Hepatocyte (in vitro differentiated cells): ENCODE data around the gene SLAMF8. TPM values are rescaled to one million over a fixed set of nuclear protein-coding genes. Genes with fewer than 3 reads are reported as not detected.

ENCODE experiments used
- DNase-seq: peaks from one replicate; pipeline ENCODE4 v3.0.0-alpha.2; 2016; ENCODE audit warnings: low spot score
- H2AFZ ChIP-seq: fragments of 200-600 bp; sonication (generic); 2 replicates; pipeline ENCODE4 v1.6.0; 2016; ENCODE audit warnings: antibody characterized with exemption, mild to moderate bottlenecking
- H3K27ac ChIP-seq: fragments of 200-600 bp; sonication (generic); 2 replicates; pipeline ENCODE4 v1.5.1; 2016; ENCODE audit warnings: mild to moderate bottlenecking
- H3K27me3 ChIP-seq: fragments of 200-600 bp; sonication (generic); 2 replicates; pipeline ENCODE4 v1.6.1; 2016
- H3K36me3 ChIP-seq: fragments of 200-600 bp; sonication (generic); replicated peaks from 2 replicates; pipeline ENCODE4 v1.5.1; 2016; ENCODE audit warnings: low read depth; ENCODE audit not compliant: insufficient read depth
- H3K4me1 ChIP-seq: fragments of 200-600 bp; sonication (generic); 2 replicates; pipeline ENCODE4 v1.5.1; 2016; ENCODE audit warnings: mild to moderate bottlenecking, moderate library complexity; ENCODE audit not compliant: insufficient read depth
- H3K4me2 ChIP-seq: fragments of 200-600 bp; sonication (generic); 2 replicates; pipeline ENCODE4 v1.6.0; 2016
- H3K4me3 ChIP-seq: fragments of 200-600 bp; sonication (generic); 2 replicates; pipeline ENCODE4 v1.5.1; 2016; ENCODE audit warnings: mild to moderate bottlenecking
- H3K79me2 ChIP-seq: fragments of 200-600 bp; sonication (generic); 2 replicates; pipeline ENCODE4 v1.6.0; 2017; ENCODE audit warnings: mild to moderate bottlenecking
- H3K9me2 ChIP-seq: fragments of 200-600 bp; sonication (generic); replicated peaks from 2 replicates; pipeline ENCODE4 v1.6.0; 2017; ENCODE audit warnings: mild to moderate bottlenecking; ENCODE audit not compliant: insufficient read depth
- H3K9me3 ChIP-seq: fragments of 200-600 bp; sonication (generic); 2 replicates; pipeline ENCODE4 v1.5.1; 2016; ENCODE audit warnings: low read depth, mild to moderate bottlenecking
- H4K20me1 ChIP-seq: fragments of 200-600 bp; sonication (generic); 2 replicates; pipeline ENCODE4 v1.6.0; 2016; ENCODE audit warnings: mild to moderate bottlenecking; ENCODE audit not compliant: insufficient read depth, poor library complexity, severe bottlenecking
- EZH2 ChIP-seq: fragments of 200-600 bp; sonication (generic); IDR thresholded peaks from 2 replicates; pipeline ENCODE4 v1.6.1; 2016; ENCODE audit warnings: antibody characterized with exemption, mild to moderate bottlenecking, borderline replicate concordance
- EZH2phosphoT487 ChIP-seq: fragments of 200-600 bp; sonication (generic); IDR thresholded peaks from one replicate; pipeline ENCODE4 v1.6.1; 2018; ENCODE audit warnings: antibody characterized with exemption, mild to moderate bottlenecking, low read depth, moderate library complexity; ENCODE audit not compliant: unreplicated experiment, severe bottlenecking
- WGBS: methylation state at CpG from one replicate; pipeline ENCODE4 v1.1.6; 2016; ENCODE audit warnings: low lambda C conversion rate; ENCODE audit errors: missing lambda C conversion rate; 5-methylcytosine and 5-hydroxymethylcytosine counted together
- polyA plus RNA-seq: library from polyadenylated mRNA; unstranded; fragments of >200 nt; fragmentation: Nextera tagmentation; extraction: Ambion mirVana; gene quantifications from 2 replicates; pipeline ENCODE4 v1.2.1, GENCODE V29; 2016
- total RNA-seq: library from RNA; depleted of rRNA; stranded (reverse); fragments of >200 nt; gene quantifications from 2 replicates; pipeline ENCODE4 v1.2.3, GENCODE V29; 2014
- TF ChIP-seq, protein P1 (sequence below): fragments of 200-600 bp; sonication (generic); IDR thresholded peaks from 2 replicates; pipeline ENCODE4 v1.5.1; 2016; ENCODE audit warnings: antibody characterized with exemption, mild to moderate bottlenecking; ENCODE audit not compliant: poor library complexity

Gene SLAMF8
- total and polyA plus RNA-seq, 2 experiments from 2014 or later: 0.57 to 0.74 TPM

DNA sequence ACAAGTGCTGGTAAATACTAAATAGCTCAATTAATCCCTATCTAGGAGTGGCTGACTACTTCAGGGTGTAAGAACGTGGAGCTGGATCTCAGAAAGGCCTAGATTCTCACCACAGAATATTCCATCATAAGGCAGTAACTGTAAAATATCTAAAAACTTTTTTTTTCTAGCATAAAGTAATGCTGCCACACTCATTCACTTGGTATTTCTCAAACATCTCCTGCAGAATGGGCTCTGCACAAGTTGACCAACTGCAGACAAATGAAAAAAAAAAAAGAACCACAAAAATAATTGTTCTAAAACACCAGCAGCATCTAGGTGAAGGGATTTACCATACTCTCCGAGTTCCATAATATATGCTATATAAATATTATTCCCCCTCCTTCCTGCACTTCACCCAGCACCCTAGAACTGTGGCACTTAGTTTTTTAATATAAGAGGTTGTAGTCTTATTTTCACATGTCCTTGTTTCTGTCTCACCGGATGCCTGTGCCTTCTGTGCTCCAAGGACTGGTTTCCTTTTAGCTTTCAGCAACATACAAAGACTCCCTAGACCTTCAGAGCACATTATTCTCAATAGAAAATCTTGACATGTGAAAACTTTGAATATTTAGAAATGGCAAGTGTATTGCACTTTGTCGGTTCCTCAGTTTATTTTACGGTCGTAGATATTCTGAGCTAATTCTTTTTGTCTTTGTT lies 26.9 kb downstream of the SLAMF8 start:
- DNase-seq: no peak
- no peaks in the 10 kb centered on the region for H3K79me2 ChIP-seq
- H4K20me1 ChIP-seq: no peaks in the 10 kb centered on the region
- no peaks in the 10 kb centered on the region for H3K9me2 ChIP-seq
- peak overlapping the region; percentile 79 for H2AFZ ChIP-seq
- no peaks in the 10 kb centered on the region for H3K27me3 ChIP-seq
- WGBS: 31% methylated on average over 6 of the region's 6 CpGs
- H3K9me3 ChIP-seq: no peaks in the 10 kb centered on the region
- H3K36me3 ChIP-seq: no peaks in the 10 kb centered on the region
- H3K27ac ChIP-seq: peak overlapping the region; percentile 98
- H3K4me1 ChIP-seq: peaks cover 9% of the 10 kb centered on the region
- TF ChIP-seq EZH2 (no peak), EZH2phosphoT487 (no peak)
- TF ChIP-seq, protein P1, sequence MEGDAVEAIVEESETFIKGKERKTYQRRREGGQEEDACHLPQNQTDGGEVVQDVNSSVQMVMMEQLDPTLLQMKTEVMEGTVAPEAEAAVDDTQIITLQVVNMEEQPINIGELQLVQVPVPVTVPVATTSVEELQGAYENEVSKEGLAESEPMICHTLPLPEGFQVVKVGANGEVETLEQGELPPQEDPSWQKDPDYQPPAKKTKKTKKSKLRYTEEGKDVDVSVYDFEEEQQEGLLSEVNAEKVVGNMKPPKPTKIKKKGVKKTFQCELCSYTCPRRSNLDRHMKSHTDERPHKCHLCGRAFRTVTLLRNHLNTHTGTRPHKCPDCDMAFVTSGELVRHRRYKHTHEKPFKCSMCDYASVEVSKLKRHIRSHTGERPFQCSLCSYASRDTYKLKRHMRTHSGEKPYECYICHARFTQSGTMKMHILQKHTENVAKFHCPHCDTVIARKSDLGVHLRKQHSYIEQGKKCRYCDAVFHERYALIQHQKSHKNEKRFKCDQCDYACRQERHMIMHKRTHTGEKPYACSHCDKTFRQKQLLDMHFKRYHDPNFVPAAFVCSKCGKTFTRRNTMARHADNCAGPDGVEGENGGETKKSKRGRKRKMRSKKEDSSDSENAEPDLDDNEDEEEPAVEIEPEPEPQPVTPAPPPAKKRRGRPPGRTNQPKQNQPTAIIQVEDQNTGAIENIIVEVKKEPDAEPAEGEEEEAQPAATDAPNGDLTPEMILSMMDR: no peak
- H3K4me3 ChIP-seq: peak overlapping the region; percentile 16
- peak overlapping the region; percentile 95 for H3K4me2 ChIP-seq

- H4K20me1 ChIP-seq: no peaks in the 10 kb centered on the region
- no peaks in the 10 kb centered on the region for H3K36me3 ChIP-seq
- no peaks in the 10 kb centered on the region for H3K9me2 ChIP-seq
- H3K27ac ChIP-seq: peak overlapping the region; percentile 98
- 3% methylated on average over 25 of the region's 31 CpGs for WGBS
- peak overlapping the region; percentile 16 for H3K4me3 ChIP-seq
- H3K4me2 ChIP-seq: peak overlapping the region; percentile 95
- H3K27me3 ChIP-seq: no peaks in the 10 kb centered on the region
- peak; percentile 90 for DNase-seq
- no peaks in the 10 kb centered on the region for H3K9me3 ChIP-seq
- no peak for TF ChIP-seq EZH2
- TF ChIP-seq EZH2phosphoT487: no peak
- TF ChIP-seq, protein P1: no peak
- H3K79me2 ChIP-seq: no peaks in the 10 kb centered on the region
- H2AFZ ChIP-seq: peak overlapping the region; percentile 79
- peaks cover 9% of the 10 kb centered on the region for H3K4me1 ChIP-seq
Observed at GRCh38 chr1:159854116-159854692, 27.5 kb downstream of the SLAMF8 start.

DNA sequence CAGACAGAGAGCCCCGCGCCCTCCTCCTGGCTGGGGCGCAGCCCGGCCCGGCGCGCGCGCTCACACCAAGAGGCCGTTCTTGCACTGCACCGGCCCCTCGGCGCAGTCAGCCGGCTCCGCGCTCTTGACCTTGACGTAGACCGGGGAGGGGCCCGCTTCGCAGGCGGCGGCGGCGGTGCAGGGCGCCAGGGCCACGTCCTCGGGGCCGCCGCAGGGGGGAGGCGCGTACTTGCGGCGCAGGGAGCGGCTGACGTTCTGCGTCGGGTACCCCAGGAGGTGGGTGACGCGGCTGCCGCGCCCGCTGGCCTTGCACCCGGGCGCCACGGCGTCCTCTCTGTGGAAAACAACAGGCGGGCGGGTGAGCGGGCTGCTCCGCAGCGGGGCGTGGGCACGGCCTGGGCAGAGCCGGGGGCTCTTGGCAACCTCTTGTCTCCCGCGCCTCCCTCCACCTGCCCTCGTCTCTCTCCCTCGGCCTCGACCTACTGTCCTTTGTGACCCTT lies 28.1 kb downstream of the SLAMF8 start:
- peak overlapping the region; percentile 98 for H3K27ac ChIP-seq
- peak overlapping the region; percentile 15 for H3K4me3 ChIP-seq
- no peaks in the 10 kb centered on the region for H3K9me3 ChIP-seq
- H2AFZ ChIP-seq: peak overlapping the region; percentile 79
- 4% methylated on average over 17 of the region's 59 CpGs for WGBS
- H3K4me2 ChIP-seq: peak overlapping the region; percentile 95
- no peaks in the 10 kb centered on the region for H3K9me2 ChIP-seq
- DNase-seq: peak; percentile 94
- no peaks in the 10 kb centered on the region for H3K79me2 ChIP-seq
- H3K4me1 ChIP-seq: peaks cover 14% of the 10 kb centered on the region
- no peaks in the 10 kb centered on the region for H3K27me3 ChIP-seq
- TF ChIP-seq EZH2phosphoT487 (no peak), EZH2 (no peak)
- TF ChIP-seq, protein P1: no peak
- no peaks in the 10 kb centered on the region for H4K20me1 ChIP-seq
- no peaks in the 10 kb centered on the region for H3K36me3 ChIP-seq
